KOPT-K1 (cell line): ENCODE data around the gene ANKRD55.
"Not testable (repeated sequence)": the region's sequence is repeated elsewhere in the genome, so short reads cannot be mapped to it uniquely, and the experiment has no call there.

Experiments
- H3K27ac ChIP-seq: fragments of 200-600 bp; sonication (generic); 2 replicates; pipeline ENCODE4 v1.5.1; 2016; ENCODE audit warnings: antibody characterized with exemption, mild to moderate bottlenecking, low read depth, low read length; ENCODE audit not compliant: poor library complexity, severe bottlenecking
- H3K36me3 ChIP-seq: fragments of 200-600 bp; sonication (generic); 2 replicates; pipeline ENCODE4 v1.5.1; 2017; ENCODE audit warnings: antibody characterized with exemption, mild to moderate bottlenecking, low read length, moderate library complexity; ENCODE audit not compliant: insufficient read depth
- H3K9me3 ChIP-seq: fragments of 200-600 bp; sonication (generic); 2 replicates; pipeline ENCODE4 v1.5.1; 2017; ENCODE audit warnings: antibody characterized with exemption, low read length, mild to moderate bottlenecking; ENCODE audit not compliant: insufficient read depth, poor library complexity, severe bottlenecking

The ANKRD55 gene

GRCh38 chr5:56158331-56158960 lies 74.7 kb downstream of the ANKRD55 start:
- no peaks in the 10 kb centered on the region for H3K9me3 ChIP-seq
- no peak overlapping the region for H3K27ac ChIP-seq
- no peaks in the 10 kb centered on the region for H3K36me3 ChIP-seq

- not testable (repeated sequence) for H3K36me3 ChIP-seq, H3K9me3 ChIP-seq
- H3K27ac ChIP-seq, result peak overlapping the region; percentile 31
Measured at GRCh38 chr5:56157191-56157621, 75.9 kb downstream of the ANKRD55 start.

- H3K27ac ChIP-seq, result peak overlapping the region; percentile 31
Measured at GRCh38 chr5:56156585-56157190, 76.4 kb downstream of the ANKRD55 start.

GRCh38 chr5:56155992-56156584 lies 77.0 kb downstream of the ANKRD55 start:
- H3K9me3 ChIP-seq, result no peaks in the 10 kb centered on the region
- H3K27ac ChIP-seq, result peak overlapping the region; percentile 31
- no peaks in the 10 kb centered on the region for H3K36me3 ChIP-seq

More at GRCh38 chr5:56156585-56157190, 76.4 kb downstream of the ANKRD55 start:
- H3K36me3 ChIP-seq, H3K9me3 ChIP-seq: not testable (repeated sequence)

- H3K36me3 ChIP-seq, result no peaks in the 10 kb centered on the region
- no peaks in the 10 kb centered on the region for H3K9me3 ChIP-seq
- peak overlapping the region; percentile 36 for H3K27ac ChIP-seq
Measured at GRCh38 chr5:56154732-56155484, 78.2 kb downstream of the ANKRD55 start.

GRCh38 chr5:56152437-56152836 lies 80.7 kb downstream of the ANKRD55 start:
- no peaks in the 10 kb centered on the region for H3K36me3 ChIP-seq
- H3K27ac ChIP-seq, result peak overlapping the region; percentile 68
- no peaks in the 10 kb centered on the region for H3K9me3 ChIP-seq

GRCh38 chr5:56150756-56151155 lies 82.4 kb downstream of the ANKRD55 start:
- not testable (repeated sequence) for H3K27ac ChIP-seq, H3K36me3 ChIP-seq, H3K9me3 ChIP-seq

GRCh38 chr5:56148453-56148971 lies 84.6 kb downstream of the ANKRD55 start:
- Histone ChIP-seq H3K36me3 (no peaks in the 10 kb centered on the region), H3K9me3 (no peaks in the 10 kb centered on the region), H3K27ac (peak overlapping the region; percentile 77)

GRCh38 chr5:56147659-56148230 lies 85.4 kb downstream of the ANKRD55 start:
- H3K9me3 ChIP-seq, result no peaks in the 10 kb centered on the region
- H3K27ac ChIP-seq, result peak overlapping the region; percentile 77
- H3K36me3 ChIP-seq, result no peaks in the 10 kb centered on the region

- Histone ChIP-seq H3K27ac (peak overlapping the region; percentile 77), H3K9me3 (no peaks in the 10 kb centered on the region), H3K36me3 (no peaks in the 10 kb centered on the region)
Measured at GRCh38 chr5:56147106-56147505, 86.0 kb downstream of the ANKRD55 start.

- peak overlapping the region; percentile 77 for H3K27ac ChIP-seq
Measured at GRCh38 chr5:56146674-56147073, 86.5 kb downstream of the ANKRD55 start.

GRCh38 chr5:56145511-56145910 lies 87.6 kb downstream of the ANKRD55 start:
- Histone ChIP-seq H3K36me3 (no peaks in the 10 kb centered on the region), H3K27ac (no peak overlapping the region)

More at GRCh38 chr5:56146674-56147073, 86.5 kb downstream of the ANKRD55 start:
- H3K9me3 ChIP-seq, result no peaks in the 10 kb centered on the region
- H3K36me3 ChIP-seq, result no peaks in the 10 kb centered on the region

GRCh38 chr5:56145106-56145505 lies 88.0 kb downstream of the ANKRD55 start:
- Histone ChIP-seq H3K36me3 (no peaks in the 10 kb centered on the region), H3K27ac (no peak overlapping the region), H3K9me3 (no peaks in the 10 kb centered on the region)

More at GRCh38 chr5:56145511-56145910, 87.6 kb downstream of the ANKRD55 start:
- no peaks in the 10 kb centered on the region for H3K9me3 ChIP-seq

GRCh38 chr5:56144211-56144610 lies 88.9 kb downstream of the ANKRD55 start:
- H3K9me3 ChIP-seq, result no peaks in the 10 kb centered on the region
- no peaks in the 10 kb centered on the region for H3K36me3 ChIP-seq
- H3K27ac ChIP-seq, result no peak overlapping the region

- Histone ChIP-seq H3K27ac (no peak overlapping the region), H3K36me3 (no peaks in the 10 kb centered on the region), H3K9me3 (no peaks in the 10 kb centered on the region)
Measured at GRCh38 chr5:56143373-56143714, 89.8 kb downstream of the ANKRD55 start.
